CD4-positive, alpha-beta T cell (primary cell): ENCODE results near the gene KIAA0825. TPM values are rescaled to one million over a fixed set of nuclear protein-coding genes. Genes with fewer than 3 reads are reported as not detected.

ENCODE experiments used
- ATAC-seq: fragments of 200-7000 bp; cut with Tn5 transposase; one replicate; pipeline ENCODE4 v1.10.0; 2022; ENCODE audit warnings: mild to moderate bottlenecking; ENCODE audit not compliant: poor library complexity
- CTCF ChIA-PET: fragments of 350-600 bp; sonication (Branson Sonifier 250); formaldehyde crosslinking; loops from one replicate; lab custom pipeline; 2021; ENCODE audit warnings: antibody characterized with exemption, inconsistent platforms; lab: Charles Lee
- POLR2A ChIA-PET: fragments of 350-600 bp; sonication (Branson Sonifier 250); formaldehyde crosslinking; loops from one replicate; lab custom pipeline; 2021; ENCODE audit warnings: antibody characterized with exemption, inconsistent platforms; lab: Charles Lee
- DNase-seq, 14 experiments: peaks; one replicate each; pipeline ENCODE4 v3.0.0-alpha.2; 2013 to 2020; ENCODE audit warnings: mixed read lengths in 2 of 14
- H3K27ac ChIP-seq, 2 donors: one replicate each; pipeline versions ENCODE4 v1.5.1 to v1.7.0; 2013; ENCODE audit warnings: low read length in 2 of 2, low read depth in 1 of 2, mild to moderate bottlenecking in 1 of 2
- H3K27me3 ChIP-seq, 2 experiments: 1 replicate in 1 of 2; 2 replicates in 1 of 2; pipeline versions ENCODE4 v1.6.1 to v1.7.0; 2013; ENCODE audit warnings: low read length in 2 of 2, control low read depth in 1 of 2, mild to moderate bottlenecking in 1 of 2, moderate library complexity in 1 of 2; ENCODE audit not compliant: insufficient read depth in 2 of 2, control insufficient read depth in 1 of 2
- H3K36me3 ChIP-seq: one replicate; pipeline ENCODE4 v1.6.1; 2013; ENCODE audit warnings: low read length, control low read depth; ENCODE audit not compliant: insufficient read depth
- H3K4me1 ChIP-seq: one replicate; pipeline ENCODE4 v1.6.1; 2013; ENCODE audit warnings: low read length, control low read depth; ENCODE audit not compliant: insufficient read depth
- H3K4me3 ChIP-seq: one replicate; pipeline ENCODE4 v1.5.1; 2013; ENCODE audit warnings: mild to moderate bottlenecking, low read length, moderate library complexity
- H3K9me3 ChIP-seq, 2 experiments: 1 replicate in 1 of 2; 2 replicates in 1 of 2; pipeline versions ENCODE4 v1.6.1 to v1.7.0; 2013; ENCODE audit warnings: low read length in 2 of 2, mild to moderate bottlenecking in 2 of 2, control low read depth in 1 of 2, moderate library complexity in 1 of 2; ENCODE audit not compliant: control insufficient read depth in 1 of 2, insufficient read depth in 1 of 2
- H3K27ac Mint-ChIP-seq: one replicate; pipeline ENCODE4 v1.8.0; 2020; ENCODE audit warnings: mixed read lengths
- H3K27me3 Mint-ChIP-seq: one replicate; pipeline ENCODE4 v1.8.0; 2021; ENCODE audit warnings: mixed read lengths
- H3K36me3 Mint-ChIP-seq: one replicate; pipeline ENCODE4 v1.8.0; 2021; ENCODE audit warnings: low read depth, mixed read lengths
- H3K4me1 Mint-ChIP-seq: one replicate; pipeline ENCODE4 v1.8.0; 2021; ENCODE audit warnings: low read depth, mixed read lengths
- H3K4me3 Mint-ChIP-seq: one replicate; pipeline ENCODE4 v1.8.0; 2020; ENCODE audit warnings: mild to moderate bottlenecking, mixed read lengths
- H3K9me3 Mint-ChIP-seq: one replicate; pipeline ENCODE4 v1.8.0; 2020; ENCODE audit warnings: mixed read lengths
- CTCF ChIP-seq: fragments of 200-600 bp; IDR thresholded peaks from one replicate; pipeline ENCODE4 v1.8.0; 2022; ENCODE audit warnings: antibody characterized with exemption, mild to moderate bottlenecking
- intact Hi-C, 2 experiments: fragments of 100-400 bp; cut with DNase I in 1 of 2; cut with micrococcal nuclease in 1 of 2; formaldehyde crosslinking; loops; one replicate each; pipeline versions ENCODE4 v1.15.1 to v1.9.0; 2023 to 2025; cut with DNase I, micrococcal nuclease
- total RNA-seq, 174 experiments: library from RNA in 2 of 174; stranded (reverse) in 2 of 174; gene quantifications; one replicate each; pipeline ENCODE4 v1.2.3 and lab custom pipeline; 2021 to 2026

KIAA0825 gene
- total RNA-seq, 2 experiments from 2014 or later = 1.5 to 1.6 TPM

GRCh38 chr5:94571415-94571814 is 47.0 kb downstream of the KIAA0825 start:
- no peak overlapping the region for H3K4me3 Mint-ChIP-seq
- no peak for ATAC-seq

GRCh38 chr5:94564812-94565211 is 53.6 kb downstream of the KIAA0825 start:
- no peaks in the 10 kb centered on the region for H3K4me1 Mint-ChIP-seq
- H3K27me3 Mint-ChIP-seq = no peaks in the 10 kb centered on the region
- ChIA-PET CTCF (no interaction called here), POLR2A (no interaction called here)
- no peaks in the 10 kb centered on the region for H3K9me3 ChIP-seq
- H3K27ac ChIP-seq = no peak overlapping the region
- DNase-seq (no peak), ATAC-seq (no peak)
- no peak overlapping the region for H3K4me3 ChIP-seq
- TF ChIP-seq CTCF = no peak
- H3K36me3 Mint-ChIP-seq = no peaks in the 10 kb centered on the region
- intact Hi-C loops = no loop called here
- H3K27me3 ChIP-seq = no peaks in the 10 kb centered on the region
- H3K36me3 ChIP-seq = no peaks in the 10 kb centered on the region
- no peak overlapping the region for H3K4me3 Mint-ChIP-seq
- no peak overlapping the region for H3K27ac Mint-ChIP-seq
- H3K4me1 ChIP-seq = no peaks in the 10 kb centered on the region
- no peaks in the 10 kb centered on the region for H3K9me3 Mint-ChIP-seq

More at GRCh38 chr5:94571415-94571814, 47.0 kb downstream of the KIAA0825 start:
- intact Hi-C loops = no loop called here
- no peak overlapping the region for H3K27ac ChIP-seq
- no peak for DNase-seq
- H3K4me1 Mint-ChIP-seq = peaks cover 18% of the 10 kb centered on the region
- H3K36me3 Mint-ChIP-seq = no peaks in the 10 kb centered on the region
- ChIA-PET POLR2A (no interaction called here), CTCF (no interaction called here)
- H3K27ac Mint-ChIP-seq = no peak overlapping the region
- H3K27me3 ChIP-seq = no peaks in the 10 kb centered on the region
- no peaks in the 10 kb centered on the region for H3K36me3 ChIP-seq
- no peaks in the 10 kb centered on the region for H3K27me3 Mint-ChIP-seq
- H3K4me3 ChIP-seq = no peak overlapping the region
- no peaks in the 10 kb centered on the region for H3K9me3 Mint-ChIP-seq
- peaks cover 15% of the 10 kb centered on the region for H3K4me1 ChIP-seq
- no peak for TF ChIP-seq CTCF
- H3K9me3 ChIP-seq = no peaks in the 10 kb centered on the region

- DNase-seq (no peak), ATAC-seq (no peak)
- ChIA-PET CTCF (no interaction called here), POLR2A (no interaction called here)
- Histone ChIP-seq H3K36me3 (no peaks in the 10 kb centered on the region), H3K9me3 (peaks cover 0 to 4% of the 10 kb centered on the region in 2 experiments), H3K4me1 (no peaks in the 10 kb centered on the region), H3K27me3 (no peaks in the 10 kb centered on the region), H3K27ac (no peak overlapping the region), H3K4me3 (no peak overlapping the region)
- H3K27ac Mint-ChIP-seq = no peak overlapping the region
- no peaks in the 10 kb centered on the region for H3K9me3 Mint-ChIP-seq
- intact Hi-C loops = no loop called here
- no peak for TF ChIP-seq CTCF
- H3K4me3 Mint-ChIP-seq = no peak overlapping the region
- H3K27me3 Mint-ChIP-seq = no peaks in the 10 kb centered on the region
- H3K4me1 Mint-ChIP-seq = no peaks in the 10 kb centered on the region
- H3K36me3 Mint-ChIP-seq = no peaks in the 10 kb centered on the region
These were observed 56.0 kb downstream of the KIAA0825 start for GRCh38 chr5:94562327-94562971.
